ENCODE measurements around the gene SORD.
"Not testable (repeated sequence)": the region's sequence is repeated elsewhere in the genome, so short reads cannot be mapped to it uniquely, and the experiment has no call there.

SORD gene

GRCh38 chr15:45100884-45101625 lies 78.1 kb downstream of the SORD start:
- no peak for DNase-seq

- DNase-seq, result no peak
These were observed 78.8 kb downstream of the SORD start for GRCh38 chr15:45101749-45102148.

- DNase-seq, result no peak
These were observed 79.2 kb downstream of the SORD start for GRCh38 chr15:45102226-45102625.

DNA sequence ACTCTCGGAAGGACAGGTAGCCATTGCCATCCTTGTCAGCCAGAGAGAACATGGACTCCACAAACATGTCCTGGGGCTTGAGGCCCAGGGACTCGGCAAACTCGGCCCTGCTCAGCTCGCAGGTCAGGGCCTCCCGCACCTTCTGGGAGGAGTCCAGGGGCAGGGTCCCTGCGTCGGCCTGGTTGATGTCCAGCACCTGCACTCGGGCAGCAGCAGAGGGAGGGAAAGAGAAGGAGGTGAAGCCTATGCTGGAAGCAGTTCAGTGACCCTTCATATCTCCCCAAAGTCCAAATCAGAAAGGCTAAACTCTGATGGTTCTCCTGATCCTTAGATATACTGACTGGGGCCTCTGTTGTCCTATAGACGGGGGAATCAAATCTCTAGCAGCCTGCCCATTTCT lies 81.2 kb downstream of the SORD start:
- DNase-seq, result not testable (repeated sequence)

- DNase-seq, result no peak
These were observed 82.6 kb downstream of the SORD start for GRCh38 chr15:45105586-45105985.

DNA sequence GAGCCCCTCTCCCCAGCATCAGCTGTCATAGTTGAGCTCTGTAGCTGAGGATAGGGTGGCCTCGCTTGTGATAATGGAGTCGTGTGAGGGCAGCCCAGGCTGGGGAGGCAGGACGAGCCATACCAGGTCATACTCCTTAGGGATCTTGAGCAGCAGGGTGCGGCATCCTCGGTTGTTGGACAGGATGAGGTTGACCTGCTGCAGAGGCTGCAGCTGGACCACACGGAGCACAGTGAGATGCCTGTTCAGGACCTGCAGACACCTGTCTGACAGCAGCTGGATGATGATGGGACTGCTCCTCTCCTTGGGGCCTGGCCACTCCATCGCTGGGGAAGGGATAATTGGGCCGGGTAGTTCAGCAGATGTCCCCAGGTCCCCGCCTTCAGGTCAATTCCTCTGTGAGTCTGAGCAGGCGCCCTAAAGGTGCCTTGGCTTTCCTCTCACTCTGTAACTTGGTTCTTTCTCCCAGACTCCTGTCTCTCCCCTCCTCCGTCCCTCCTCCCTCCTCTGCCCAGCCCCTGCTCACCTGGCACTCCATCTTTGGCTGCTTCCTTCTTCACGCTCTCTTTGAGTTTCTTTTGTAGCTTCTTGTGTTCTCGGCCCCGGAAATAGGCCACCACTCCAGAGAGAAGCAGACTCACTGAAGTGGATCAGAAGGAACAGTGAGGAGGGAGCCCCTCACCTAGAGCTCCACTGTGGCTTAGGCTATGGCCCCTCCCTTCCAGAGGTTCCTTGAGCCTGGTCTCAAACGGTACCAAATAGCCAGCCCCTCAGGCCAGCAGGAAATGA lies 83.2 kb downstream of the SORD start:
- DNase-seq, result no peak

DNA sequence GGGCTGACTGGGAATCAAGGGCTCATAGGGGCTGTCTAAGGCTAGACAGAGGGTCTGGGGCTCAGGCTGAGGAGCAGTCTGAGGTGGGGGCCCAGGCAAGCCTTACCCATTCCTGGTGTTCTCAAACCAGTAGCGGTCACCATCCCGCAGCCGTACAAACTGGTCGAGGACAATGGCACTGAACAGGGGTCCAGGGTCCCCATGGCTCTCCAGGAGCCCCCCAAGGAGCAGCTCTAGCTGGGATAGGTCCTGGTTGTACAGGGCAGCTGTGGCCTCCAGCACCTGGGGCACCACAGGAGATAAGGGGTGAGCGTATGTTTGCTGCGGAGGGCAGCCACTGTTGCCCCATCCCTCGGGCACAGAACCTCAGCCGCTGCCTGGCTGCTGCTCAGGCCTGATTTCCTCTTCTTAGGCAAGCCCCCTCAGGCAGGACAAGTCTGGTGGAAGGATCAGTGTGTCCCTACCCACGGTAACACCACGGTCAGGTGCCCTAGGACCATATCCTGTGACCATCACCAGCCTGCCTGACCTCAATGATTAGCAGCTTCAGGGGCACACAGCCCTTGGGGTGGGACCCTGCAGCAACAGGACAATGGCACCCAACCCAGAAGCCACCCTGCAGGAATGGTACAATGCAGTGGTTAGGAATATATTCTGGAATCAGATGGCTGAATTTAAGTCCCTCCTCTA lies 85.1 kb downstream of the SORD start:
- DNase-seq, result no peak

DNA sequence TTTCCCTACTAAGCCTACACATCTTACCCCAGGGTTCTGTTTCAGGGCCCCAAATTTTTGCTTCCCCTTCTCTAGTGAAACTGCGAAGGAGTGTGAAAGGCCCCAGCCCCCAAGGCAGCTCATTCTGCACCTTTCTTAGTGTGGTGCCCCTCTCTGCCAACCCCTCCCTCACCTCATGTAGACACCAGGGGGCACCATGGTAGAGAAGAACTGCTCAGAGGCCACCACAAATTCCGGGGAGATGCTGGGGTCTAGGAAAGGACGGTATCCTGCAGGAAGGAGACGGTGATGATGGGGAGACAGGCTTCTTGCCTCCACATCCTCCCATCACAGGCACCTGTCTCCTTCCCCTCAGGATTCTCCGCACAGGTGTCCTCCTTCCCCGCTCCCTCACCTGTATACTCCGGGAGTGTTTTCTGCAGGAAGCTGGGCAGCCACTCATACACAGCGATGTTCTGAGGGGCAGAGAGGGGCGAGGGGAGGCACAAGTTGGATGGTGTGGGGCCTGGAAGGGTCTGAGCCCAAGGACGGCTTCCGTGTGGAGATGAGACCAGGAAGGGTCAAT lies 87.3 kb downstream of the SORD start:
- DNase-seq, result no peak

GRCh38 chr15:45111390-45112142 lies 88.6 kb downstream of the SORD start:
- DNase-seq, result no peak

GRCh38 chr15:45112143-45112590 lies 89.2 kb downstream of the SORD start:
- no peak for DNase-seq

DNA sequence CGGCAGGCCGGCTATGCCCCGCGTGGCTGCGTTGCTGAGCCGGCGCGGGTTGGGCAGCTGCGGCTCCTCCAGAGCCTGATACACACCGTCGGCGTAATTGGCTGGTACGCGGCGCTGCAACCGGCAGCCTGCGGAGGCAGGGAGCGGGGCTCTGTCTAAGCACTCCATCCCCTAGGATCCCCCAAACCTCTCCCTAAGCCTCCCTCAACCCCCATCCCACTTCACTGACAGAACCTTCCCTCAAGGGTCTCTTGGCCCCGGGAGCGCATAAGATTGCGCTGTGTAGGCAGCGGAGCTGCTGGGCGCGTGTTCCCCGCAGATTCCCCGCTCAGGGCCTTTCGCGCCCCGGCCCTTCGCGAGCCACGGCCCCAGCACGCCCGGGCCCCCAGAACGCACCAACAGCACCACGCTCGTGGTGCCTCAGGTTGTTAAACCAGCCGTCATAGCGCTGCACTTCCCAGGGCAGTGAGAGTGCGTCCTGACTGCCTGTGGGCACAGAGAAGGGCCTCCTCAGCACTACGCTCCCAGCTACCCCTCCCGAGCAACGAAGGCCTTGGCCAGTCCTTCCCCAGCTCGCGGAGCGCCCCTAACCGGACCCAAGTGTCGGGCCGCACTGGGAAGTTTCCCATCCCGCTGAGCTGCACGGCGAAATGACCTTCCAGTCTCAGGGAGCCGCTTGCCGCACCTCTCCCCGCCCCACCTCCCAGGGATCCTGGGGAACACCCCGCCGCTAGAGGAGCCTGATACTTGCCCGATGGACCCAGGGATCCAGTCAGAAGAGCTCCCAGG lies 89.8 kb downstream of the SORD start:
- DNase-seq, result peak in 1 of 5 experiments; percentile 24

GRCh38 chr15:45113380-45113990 lies 90.5 kb downstream of the SORD start:
- no peak for DNase-seq

- no peak for DNase-seq
These were observed 91.2 kb downstream of the SORD start, which contains the start of the genes DUOX2 and DUOXA2 for GRCh38 chr15:45114076-45114750. Gene DUOX2 (minus strand): TSS chr15:45114172. CDS start chr15:45113411, 761 bp downstream. Gene DUOXA2 (plus strand): TSS chr15:45114326. CDS start chr15:45114606, 280 bp downstream.

DNA sequence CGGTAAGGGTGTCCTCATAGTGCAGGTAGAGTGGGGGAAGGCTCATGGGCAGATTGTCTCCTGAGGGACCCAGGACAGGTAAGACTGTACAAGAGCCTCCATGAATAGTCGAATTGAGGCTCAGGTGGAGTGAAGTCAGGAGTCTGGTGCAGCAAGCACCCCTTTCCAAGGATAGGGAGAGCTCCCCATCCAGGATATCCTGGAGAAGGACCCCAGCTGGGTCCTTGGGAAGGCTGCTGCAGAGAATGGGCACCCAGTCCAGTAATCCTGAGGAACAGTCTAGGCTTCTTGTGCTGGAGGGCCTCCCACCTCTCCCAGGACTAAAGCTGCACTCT lies 91.7 kb downstream of the SORD start:
- no peak for DNase-seq

DNA sequence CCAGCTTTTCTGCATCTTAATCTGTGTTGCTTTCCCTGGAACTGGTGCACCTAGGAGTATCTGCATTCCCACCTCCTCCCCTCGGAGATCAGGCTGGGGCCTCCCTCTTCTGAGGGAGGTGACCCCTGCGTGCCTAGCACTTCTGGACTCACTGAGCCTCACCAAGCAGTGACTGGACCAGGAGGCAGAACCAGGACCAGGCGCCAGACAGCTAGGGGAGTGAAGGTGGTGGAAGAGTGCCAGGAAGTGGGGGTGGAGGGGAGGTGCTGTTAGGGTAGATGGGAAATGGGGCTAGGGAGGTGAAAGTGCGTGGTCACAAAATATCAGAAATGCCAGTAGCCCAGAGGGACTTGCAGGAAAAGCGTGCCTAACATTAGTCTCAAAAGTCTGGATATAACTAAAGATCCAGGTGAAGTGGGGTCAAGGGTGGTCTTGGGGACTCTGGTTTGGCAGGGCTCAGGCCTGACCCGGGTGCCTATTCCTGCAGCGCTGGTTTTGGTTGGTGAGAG lies 92.4 kb downstream of the SORD start:
- no peak for DNase-seq

- no peak for DNase-seq
These were observed 93.0 kb downstream of the SORD start for GRCh38 chr15:45116006-45116481.

GRCh38 chr15:45116482-45117307 lies 93.7 kb downstream of the SORD start:
- peak in 1 of 5 experiments; percentile 15 for DNase-seq

DNA sequence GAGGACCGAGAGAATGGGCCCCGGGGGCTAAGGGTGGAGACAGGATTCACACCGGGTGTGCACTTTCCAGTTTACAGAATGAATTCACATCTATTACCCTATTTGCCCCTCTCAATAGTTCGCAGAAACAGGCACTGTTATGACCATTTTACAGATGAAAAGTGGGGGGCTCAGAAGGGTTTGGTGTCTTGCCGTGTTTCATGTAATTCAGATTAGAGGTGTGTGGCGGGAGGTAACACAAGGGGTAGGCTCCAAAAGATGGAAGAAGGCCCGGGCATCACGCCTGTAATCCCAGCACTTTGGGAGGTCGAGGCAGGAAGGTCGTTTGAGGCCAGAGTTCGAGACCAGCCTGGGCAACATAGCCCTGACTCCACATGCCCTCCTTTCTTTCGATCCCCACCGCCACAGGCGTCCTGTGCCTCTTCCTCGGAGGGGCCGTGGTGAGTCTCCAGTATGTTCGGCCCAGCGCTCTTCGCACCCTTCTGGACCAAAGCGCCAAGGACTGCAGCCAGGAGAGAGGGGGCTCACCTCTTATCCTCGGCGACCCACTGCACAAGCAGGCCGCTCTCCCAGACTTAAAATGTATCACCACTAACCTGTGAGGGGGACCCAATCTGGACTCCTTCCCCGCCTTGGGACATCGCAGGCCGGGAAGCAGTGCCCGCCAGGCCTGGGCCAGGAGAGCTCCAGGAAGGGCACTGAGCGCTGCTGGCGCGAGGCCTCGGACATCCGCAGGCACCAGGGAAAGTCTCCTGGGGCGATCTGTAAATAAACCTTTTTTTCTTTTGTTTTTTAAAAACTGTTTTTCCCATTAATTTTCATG lies 94.5 kb downstream of the SORD start:
- no peak for DNase-seq
